ENCODE data around the gene DOCK8.

DOCK8 gene

DNA sequence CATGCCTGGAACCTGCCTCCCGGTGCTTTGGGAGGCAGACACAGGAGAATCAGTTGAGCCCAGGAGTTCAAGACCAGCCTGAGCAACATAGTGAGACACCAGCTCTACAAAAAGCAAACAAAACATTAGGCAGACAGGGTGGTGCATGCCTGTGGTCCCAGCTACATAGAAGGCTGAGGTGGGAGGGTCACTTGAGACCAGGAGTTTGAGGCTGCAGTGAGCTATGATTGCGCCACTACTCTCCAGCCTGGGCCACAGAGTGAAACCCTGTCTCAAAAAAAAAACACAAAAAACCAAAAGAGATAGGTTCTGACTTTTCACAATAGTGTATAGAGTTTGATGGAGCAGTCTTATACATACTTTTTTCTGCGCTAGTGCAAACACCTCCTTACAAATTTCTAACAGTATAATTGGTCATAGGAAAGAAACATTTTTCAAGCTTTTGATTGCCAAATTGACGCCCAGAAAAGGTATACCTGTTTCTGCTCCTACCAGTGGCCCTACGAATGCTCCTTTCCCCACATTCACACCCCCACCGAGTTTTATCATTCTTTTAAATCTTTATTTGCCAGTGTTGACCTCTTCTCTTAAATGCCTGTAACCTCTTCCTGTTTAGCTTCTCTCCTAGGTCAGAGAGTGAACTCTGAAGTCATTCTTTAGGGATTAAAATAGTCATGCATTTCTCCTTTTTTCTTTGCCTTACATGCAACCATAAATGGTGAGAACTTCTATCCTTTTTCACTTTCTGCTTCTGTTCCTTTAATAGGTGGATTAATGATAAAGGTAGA is 7.5 kb downstream of the DOCK8 start:
- no peak for ATAC-seq
- TF ChIP-seq PATZ1 (CRISPR knock-in tag; IDR thresholded peaks at IDR 0.05; ENCODE audit: borderline replicate concordance) (no peak), ZFP30 (CRISPR knock-in tag; IDR thresholded peaks at IDR 0.05) (no peak)

- TF ChIP-seq ZC3H10 (CRISPR knock-in tag; IDR thresholded peaks at IDR 0.05) (no peak), POU6F1 (CRISPR knock-in tag; IDR thresholded peaks at IDR 0.05; ENCODE audit: borderline replicate concordance, low read depth) (no peak), TCF4 (CRISPR knock-in tag; IDR thresholded peaks at IDR 0.05; ENCODE audit: borderline replicate concordance) (no peak), ESRRG (CRISPR knock-in tag; IDR thresholded peaks at IDR 0.05) (no peak), ISL1 (CRISPR knock-in tag; IDR thresholded peaks at IDR 0.05) (no peak), SNAI2 (CRISPR knock-in tag; IDR thresholded peaks at IDR 0.05) (no peak)
- no peak for ATAC-seq
Observed at GRCh38 chr9:223152-223551, 8.5 kb downstream of the DOCK8 start.

DNA sequence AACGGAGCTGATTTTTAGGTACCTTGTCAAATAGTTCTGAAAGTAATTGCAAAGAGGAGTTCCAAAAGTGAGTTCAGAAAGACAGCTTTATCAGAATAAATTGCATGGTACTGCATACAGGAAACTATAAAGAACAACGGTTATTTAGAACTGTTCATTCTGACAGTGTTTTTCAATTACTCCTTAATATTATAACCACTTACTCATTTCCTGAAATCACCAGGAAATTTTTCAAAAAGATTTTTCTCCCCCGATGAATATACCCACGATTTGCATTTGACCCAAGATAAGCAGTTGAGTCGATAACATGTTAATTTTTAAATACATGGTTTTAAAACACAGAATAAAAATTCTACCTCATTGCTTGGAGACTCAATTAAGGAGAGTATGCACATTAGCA is 9.4 kb downstream of the DOCK8 start:
- TF ChIP-seq ZC3H10 (CRISPR knock-in tag; IDR thresholded peaks at IDR 0.05) (no peak), SNAI2 (CRISPR knock-in tag; IDR thresholded peaks at IDR 0.05) (no peak), ISL1 (CRISPR knock-in tag; IDR thresholded peaks at IDR 0.05) (no peak), CSRNP3 (CRISPR knock-in tag; IDR thresholded peaks at IDR 0.05) (no peak), ZNF70 (CRISPR knock-in tag; IDR thresholded peaks at IDR 0.05) (no peak), TOX (CRISPR knock-in tag; IDR thresholded peaks at IDR 0.05; ENCODE audit: borderline replicate concordance) (no peak), ESRRG (CRISPR knock-in tag; IDR thresholded peaks at IDR 0.05) (no peak), CSDC2 (CRISPR knock-in tag; IDR thresholded peaks at IDR 0.05) (no peak), POU6F1 (CRISPR knock-in tag; IDR thresholded peaks at IDR 0.05; ENCODE audit: borderline replicate concordance, low read depth) (no peak), PATZ1 (CRISPR knock-in tag; IDR thresholded peaks at IDR 0.05; ENCODE audit: borderline replicate concordance) (no peak), BACH2 (CRISPR knock-in tag; IDR thresholded peaks at IDR 0.05; ENCODE audit: borderline replicate concordance) (no peak)
- TF ChIP-seq, protein P1, sequence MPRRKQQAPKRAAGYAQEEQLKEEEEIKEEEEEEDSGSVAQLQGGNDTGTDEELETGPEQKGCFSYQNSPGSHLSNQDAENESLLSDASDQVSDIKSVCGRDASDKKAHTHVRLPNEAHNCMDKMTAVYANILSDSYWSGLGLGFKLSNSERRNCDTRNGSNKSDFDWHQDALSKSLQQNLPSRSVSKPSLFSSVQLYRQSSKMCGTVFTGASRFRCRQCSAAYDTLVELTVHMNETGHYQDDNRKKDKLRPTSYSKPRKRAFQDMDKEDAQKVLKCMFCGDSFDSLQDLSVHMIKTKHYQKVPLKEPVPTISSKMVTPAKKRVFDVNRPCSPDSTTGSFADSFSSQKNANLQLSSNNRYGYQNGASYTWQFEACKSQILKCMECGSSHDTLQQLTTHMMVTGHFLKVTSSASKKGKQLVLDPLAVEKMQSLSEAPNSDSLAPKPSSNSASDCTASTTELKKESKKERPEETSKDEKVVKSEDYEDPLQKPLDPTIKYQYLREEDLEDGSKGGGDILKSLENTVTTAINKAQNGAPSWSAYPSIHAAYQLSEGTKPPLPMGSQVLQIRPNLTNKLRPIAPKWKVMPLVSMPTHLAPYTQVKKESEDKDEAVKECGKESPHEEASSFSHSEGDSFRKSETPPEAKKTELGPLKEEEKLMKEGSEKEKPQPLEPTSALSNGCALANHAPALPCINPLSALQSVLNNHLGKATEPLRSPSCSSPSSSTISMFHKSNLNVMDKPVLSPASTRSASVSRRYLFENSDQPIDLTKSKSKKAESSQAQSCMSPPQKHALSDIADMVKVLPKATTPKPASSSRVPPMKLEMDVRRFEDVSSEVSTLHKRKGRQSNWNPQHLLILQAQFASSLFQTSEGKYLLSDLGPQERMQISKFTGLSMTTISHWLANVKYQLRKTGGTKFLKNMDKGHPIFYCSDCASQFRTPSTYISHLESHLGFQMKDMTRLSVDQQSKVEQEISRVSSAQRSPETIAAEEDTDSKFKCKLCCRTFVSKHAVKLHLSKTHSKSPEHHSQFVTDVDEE (CRISPR knock-in tag; IDR thresholded peaks at IDR 0.05) = no peak
- TF ChIP-seq, protein P2, sequence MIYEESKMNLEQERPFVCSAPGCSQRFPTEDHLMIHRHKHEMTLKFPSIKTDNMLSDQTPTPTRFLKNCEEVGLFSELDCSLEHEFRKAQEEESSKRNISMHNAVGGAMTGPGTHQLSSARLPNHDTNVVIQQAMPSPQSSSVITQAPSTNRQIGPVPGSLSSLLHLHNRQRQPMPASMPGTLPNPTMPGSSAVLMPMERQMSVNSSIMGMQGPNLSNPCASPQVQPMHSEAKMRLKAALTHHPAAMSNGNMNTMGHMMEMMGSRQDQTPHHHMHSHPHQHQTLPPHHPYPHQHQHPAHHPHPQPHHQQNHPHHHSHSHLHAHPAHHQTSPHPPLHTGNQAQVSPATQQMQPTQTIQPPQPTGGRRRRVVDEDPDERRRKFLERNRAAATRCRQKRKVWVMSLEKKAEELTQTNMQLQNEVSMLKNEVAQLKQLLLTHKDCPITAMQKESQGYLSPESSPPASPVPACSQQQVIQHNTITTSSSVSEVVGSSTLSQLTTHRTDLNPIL (CRISPR knock-in tag; IDR thresholded peaks at IDR 0.05; ENCODE audit: low read depth) = no peak
- ATAC-seq = no peak

All from SK-N-SH treated with all-trans-retinoic acid at 6 μM for 48 hours (cell line).